D721Med (cell line): ENCODE data around the gene SPATS2L.

Experiments used
- DNase-seq: peaks from one replicate; pipeline ENCODE4 v3.0.0; 2011; ENCODE audit warnings: low spot score; ENCODE audit not compliant: insufficient read length
- FAIRE-seq: peaks from 2 replicates; lab custom pipeline; 2011; peaks lifted over from hg19 to GRCh38; lab: Jason Lieb, UNC
- TF ChIP-seq, protein P1 (sequence below): IDR thresholded peaks from 2 replicates; pipeline ENCODE4 v1.5.1; 2012; ENCODE audit warnings: mild to moderate bottlenecking, control low read depth; ENCODE audit not compliant: insufficient read depth; ENCODE audit errors: missing control alignments

Gene SPATS2L

GRCh38 chr2:200399636-200400035 is 93.1 kb downstream of the SPATS2L start:
- no peak for DNase-seq
- TF ChIP-seq, protein P1, sequence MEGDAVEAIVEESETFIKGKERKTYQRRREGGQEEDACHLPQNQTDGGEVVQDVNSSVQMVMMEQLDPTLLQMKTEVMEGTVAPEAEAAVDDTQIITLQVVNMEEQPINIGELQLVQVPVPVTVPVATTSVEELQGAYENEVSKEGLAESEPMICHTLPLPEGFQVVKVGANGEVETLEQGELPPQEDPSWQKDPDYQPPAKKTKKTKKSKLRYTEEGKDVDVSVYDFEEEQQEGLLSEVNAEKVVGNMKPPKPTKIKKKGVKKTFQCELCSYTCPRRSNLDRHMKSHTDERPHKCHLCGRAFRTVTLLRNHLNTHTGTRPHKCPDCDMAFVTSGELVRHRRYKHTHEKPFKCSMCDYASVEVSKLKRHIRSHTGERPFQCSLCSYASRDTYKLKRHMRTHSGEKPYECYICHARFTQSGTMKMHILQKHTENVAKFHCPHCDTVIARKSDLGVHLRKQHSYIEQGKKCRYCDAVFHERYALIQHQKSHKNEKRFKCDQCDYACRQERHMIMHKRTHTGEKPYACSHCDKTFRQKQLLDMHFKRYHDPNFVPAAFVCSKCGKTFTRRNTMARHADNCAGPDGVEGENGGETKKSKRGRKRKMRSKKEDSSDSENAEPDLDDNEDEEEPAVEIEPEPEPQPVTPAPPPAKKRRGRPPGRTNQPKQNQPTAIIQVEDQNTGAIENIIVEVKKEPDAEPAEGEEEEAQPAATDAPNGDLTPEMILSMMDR = no peak
- FAIRE-seq = no peak

DNA sequence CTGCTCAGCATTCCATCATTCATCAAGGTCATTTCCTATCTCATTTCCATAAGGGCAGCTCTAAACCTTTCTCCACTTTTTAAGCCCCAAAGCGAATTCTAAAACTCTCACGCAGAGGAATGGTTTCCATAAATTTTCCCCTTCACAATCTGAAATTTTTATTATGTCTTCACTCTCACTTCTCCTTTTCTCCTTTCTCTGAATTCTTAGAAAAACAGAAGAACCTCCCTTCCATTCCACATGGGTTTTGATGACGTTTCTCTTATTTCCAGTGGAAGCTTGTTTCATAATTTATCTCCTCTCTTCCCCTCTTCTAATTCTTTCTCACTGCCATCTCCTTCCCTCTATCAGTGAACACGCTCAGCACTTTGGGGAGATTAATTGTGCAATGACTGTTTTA is 97.3 kb downstream of the SPATS2L start:
- no peak for DNase-seq

DNA sequence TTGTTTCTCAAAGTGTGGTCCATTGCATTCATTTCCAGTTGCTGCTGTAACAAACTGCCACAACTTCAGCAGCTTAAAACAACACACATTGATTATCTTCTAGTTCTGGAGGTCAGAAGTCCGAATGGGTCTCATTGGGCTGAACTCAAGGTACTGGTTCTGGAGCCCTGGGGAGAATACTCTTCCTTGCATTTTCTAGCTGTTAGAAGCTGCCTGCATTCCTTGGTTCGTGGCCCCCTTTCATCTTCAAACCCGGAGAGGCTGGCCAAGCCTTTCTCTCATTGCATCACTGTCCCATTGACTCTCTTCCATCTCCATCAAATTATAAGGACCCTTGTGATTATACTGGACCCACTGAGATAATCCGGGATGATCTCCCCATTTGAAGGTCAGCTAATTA is 98.1 kb downstream of the SPATS2L start:
- DNase-seq (no peak), FAIRE-seq (no peak)

More for the DNA sequence above, 97.3 kb downstream of the SPATS2L start:
- TF ChIP-seq, protein P1 = no peak
- FAIRE-seq = no peak

GRCh38 chr2:200405599-200406298 is 99.3 kb downstream of the SPATS2L start:
- no peak for FAIRE-seq
- DNase-seq = no peak
- TF ChIP-seq, protein P1 = no peak

More for the DNA sequence above, 98.1 kb downstream of the SPATS2L start:
- TF ChIP-seq, protein P1 = no peak

- no peak for FAIRE-seq
- TF ChIP-seq, protein P1 = no peak
- no peak for DNase-seq
These were observed 99.9 kb downstream of the SPATS2L start for GRCh38 chr2:200406379-200406778.

DNA sequence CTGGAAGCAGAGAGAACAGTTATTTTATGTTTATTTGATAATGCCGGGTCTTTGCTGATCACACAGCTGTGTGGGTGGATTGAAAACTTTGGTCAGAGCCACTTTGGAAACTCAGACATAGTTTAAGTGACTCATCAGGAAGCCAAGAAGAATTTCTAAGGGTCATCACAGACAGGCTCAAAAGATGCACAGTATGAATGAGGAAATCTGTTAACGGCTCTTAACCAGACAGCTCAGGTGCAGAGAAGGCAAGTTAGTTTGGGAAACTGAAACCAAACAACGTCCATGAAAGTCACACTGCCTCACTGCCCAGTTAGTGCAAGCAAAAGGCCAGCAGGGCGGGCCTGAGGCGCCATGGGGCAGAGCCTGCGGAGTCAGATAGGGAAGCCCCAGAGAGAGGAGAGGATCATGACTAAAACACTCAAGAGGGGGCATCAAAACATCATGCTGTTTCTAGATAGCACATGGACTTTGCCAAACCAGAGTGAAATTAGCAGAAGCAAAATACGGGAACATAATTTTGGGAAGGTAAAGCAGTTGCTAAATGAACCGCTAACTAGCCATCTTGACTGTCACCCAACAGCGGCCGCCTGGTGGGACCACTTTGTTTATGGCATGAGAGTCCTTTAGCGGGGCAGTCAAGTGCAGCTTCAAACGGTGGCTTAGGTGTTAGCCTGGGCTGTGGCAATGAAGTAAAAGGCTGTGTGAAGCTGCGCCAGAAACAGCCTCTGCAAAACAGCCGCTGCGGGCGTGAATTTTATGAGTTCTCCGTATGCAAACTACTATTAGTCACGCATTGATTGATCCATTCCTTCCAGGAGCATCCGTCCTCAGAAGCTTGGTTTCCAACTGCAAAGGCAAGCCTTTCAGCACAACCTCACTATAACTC is 102.2 kb downstream of the SPATS2L start:
- no peak for FAIRE-seq
- TF ChIP-seq, protein P1 = no peak
- no peak for DNase-seq
